Fibroblast of lung (primary cell): Measurements from ENCODE around the gene RHBDF2. TPM values are rescaled to one million over a fixed set of nuclear protein-coding genes. Genes with fewer than 3 reads are reported as not detected.

Experiments
- DNase-seq, 2 donors: peaks; one replicate each; pipeline versions ENCODE4 v3.0.0 to v3.0.0-alpha.2; 2010; ENCODE audit warnings: low read depth in 2 of 2
- H2AFZ ChIP-seq: 2 replicates; pipeline ENCODE4 v1.5.1; 2012; ENCODE audit warnings: low read length, control low read depth, inconsistent platforms
- H3K27ac ChIP-seq: 2 replicates; pipeline ENCODE4 v1.5.1; 2011; ENCODE audit warnings: low read length, control low read depth; ENCODE audit not compliant: insufficient read depth
- H3K27me3 ChIP-seq: 2 replicates; pipeline ENCODE4 v1.5.1; 2011; ENCODE audit warnings: mild to moderate bottlenecking, low read length; ENCODE audit not compliant: control insufficient read depth, insufficient read depth
- H3K36me3 ChIP-seq: 2 replicates; pipeline ENCODE4 v1.5.1; 2011; ENCODE audit warnings: low read length; ENCODE audit not compliant: control insufficient read depth, insufficient read depth
- H3K4me1 ChIP-seq: 2 replicates; pipeline ENCODE4 v1.5.1; 2011; ENCODE audit warnings: low read length; ENCODE audit not compliant: control insufficient read depth, insufficient read depth; ENCODE audit errors: extremely low read depth
- H3K4me2 ChIP-seq: 2 replicates; pipeline ENCODE4 v1.5.1; 2011; ENCODE audit warnings: low read length, control low read depth; ENCODE audit not compliant: insufficient read depth; ENCODE audit errors: extremely low read depth
- H3K4me3 ChIP-seq, 4 experiments: fragments of 200-600 bp in 1 of 4; sonication (generic) in 1 of 4; replicated peaks in 1 of 4; 2 replicates each; pipeline ENCODE4 v1.5.1; 2011 to 2016; ENCODE audit warnings: low read length in 4 of 4, low read depth in 3 of 4, mild to moderate bottlenecking in 3 of 4, control low read depth in 2 of 4, inconsistent platforms in 1 of 4, mixed read lengths in 1 of 4; ENCODE audit not compliant: insufficient read depth in 1 of 4; ENCODE audit errors: control extremely low read depth in 1 of 4
- H3K79me2 ChIP-seq: 2 replicates; pipeline ENCODE4 v1.5.1; 2012; ENCODE audit warnings: mild to moderate bottlenecking, low read length, inconsistent platforms; ENCODE audit not compliant: control insufficient read depth, insufficient read depth
- H3K9ac ChIP-seq: 2 replicates; pipeline ENCODE4 v1.5.1; 2011; ENCODE audit warnings: mild to moderate bottlenecking, low read length, control low read depth; ENCODE audit not compliant: insufficient read depth
- H3K9me3 ChIP-seq: 2 replicates; pipeline ENCODE4 v1.5.1; 2012; ENCODE audit warnings: low read depth, low read length; ENCODE audit not compliant: control insufficient read depth, insufficient read depth
- H4K20me1 ChIP-seq: 2 replicates; pipeline ENCODE4 v1.5.1; 2011; ENCODE audit warnings: low read length; ENCODE audit not compliant: control insufficient read depth, insufficient read depth; ENCODE audit errors: extremely low read depth
- EZH2 ChIP-seq: IDR thresholded peaks from 2 replicates; pipeline ENCODE4 v1.5.1; 2012; ENCODE audit warnings: low read length, control low read depth, mild to moderate bottlenecking; ENCODE audit errors: missing control alignments
- polyA plus RNA-seq, 2 donors: library from polyadenylated mRNA; depleted of rRNA in 1 of 2; stranded (reverse) in 1 of 2; unstranded in 1 of 2; fragments of >200 nt; gene quantifications; 2 replicates each; pipeline ENCODE4 v1.2.1, GENCODE V29; 2011 to 2012; ENCODE audit warnings: missing spikeins in 1 of 2
- total RNA-seq: library from RNA; depleted of rRNA; stranded (reverse); fragments of >200 nt; gene quantifications from 2 replicates; pipeline ENCODE4 v1.2.1, GENCODE V29; 2014
- TF ChIP-seq, protein P1 (sequence below), 2 donors: IDR thresholded peaks in 1 of 2; conservative IDR thresholded peaks in 1 of 2; 1 replicate in 1 of 2; 2 replicates in 1 of 2; pipeline ENCODE4 v1.5.1; 2011 to 2012; ENCODE audit warnings: low read length in 2 of 2, control low read depth in 1 of 2, inconsistent platforms in 1 of 2, low read depth in 1 of 2, mild to moderate bottlenecking in 1 of 2

The RHBDF2 gene
- total and polyA plus RNA-seq, 2 donors (not counting 1 experiment from before 2014, with no cell fraction given) = 0.94 to 5.1 TPM

DNA sequence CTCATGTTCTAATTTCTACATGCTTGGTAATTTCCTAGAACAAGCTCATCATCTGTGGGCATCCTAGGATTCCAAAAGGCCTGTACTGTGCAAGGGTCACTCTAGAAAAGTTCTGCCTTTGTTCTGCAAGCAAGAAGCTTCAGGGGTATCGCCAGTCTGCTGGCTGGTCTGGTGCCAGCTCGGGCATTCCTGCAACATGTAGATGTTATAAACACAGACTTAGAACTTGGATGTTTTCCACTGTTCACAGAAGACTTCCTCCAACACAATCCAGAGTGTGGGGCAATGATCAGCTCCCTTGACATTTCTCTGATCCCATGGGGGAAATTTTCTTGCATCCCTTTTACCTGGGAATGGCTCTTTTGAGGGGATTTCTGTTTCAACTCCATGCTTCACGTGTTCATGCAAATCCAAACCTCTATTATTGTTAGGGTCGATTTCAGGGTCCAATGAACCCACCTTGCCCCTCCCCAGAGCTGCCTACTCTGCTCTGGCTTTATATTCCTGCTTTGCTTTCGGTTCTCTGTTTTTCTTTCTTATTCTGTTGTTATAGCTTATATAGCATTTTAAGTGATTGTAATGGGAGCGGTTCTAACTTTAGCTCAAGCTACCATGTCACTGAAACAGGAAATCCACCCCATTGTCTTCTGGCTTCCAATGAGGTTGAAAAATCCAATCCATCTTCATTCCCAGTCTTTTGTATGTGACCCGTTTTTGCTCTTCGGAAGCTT is 73.6 kb downstream of the RHBDF2 start:
- Histone ChIP-seq H4K20me1 (peaks cover 3% of the 10 kb centered on the region), H3K27me3 (no peaks in the 10 kb centered on the region), H3K9ac (no peak overlapping the region), H3K4me3 (no peak overlapping the region), H3K4me1 (peaks cover 4% of the 10 kb centered on the region), H3K4me2 (no peak overlapping the region), H3K27ac (no peak overlapping the region), H2AFZ (no peak overlapping the region), H3K9me3 (no peaks in the 10 kb centered on the region), H3K36me3 (no peaks in the 10 kb centered on the region), H3K79me2 (peaks cover 4% of the 10 kb centered on the region)
- DNase-seq = peak; percentile 60 to 76
- TF ChIP-seq EZH2 = no peak
- TF ChIP-seq, protein P1, sequence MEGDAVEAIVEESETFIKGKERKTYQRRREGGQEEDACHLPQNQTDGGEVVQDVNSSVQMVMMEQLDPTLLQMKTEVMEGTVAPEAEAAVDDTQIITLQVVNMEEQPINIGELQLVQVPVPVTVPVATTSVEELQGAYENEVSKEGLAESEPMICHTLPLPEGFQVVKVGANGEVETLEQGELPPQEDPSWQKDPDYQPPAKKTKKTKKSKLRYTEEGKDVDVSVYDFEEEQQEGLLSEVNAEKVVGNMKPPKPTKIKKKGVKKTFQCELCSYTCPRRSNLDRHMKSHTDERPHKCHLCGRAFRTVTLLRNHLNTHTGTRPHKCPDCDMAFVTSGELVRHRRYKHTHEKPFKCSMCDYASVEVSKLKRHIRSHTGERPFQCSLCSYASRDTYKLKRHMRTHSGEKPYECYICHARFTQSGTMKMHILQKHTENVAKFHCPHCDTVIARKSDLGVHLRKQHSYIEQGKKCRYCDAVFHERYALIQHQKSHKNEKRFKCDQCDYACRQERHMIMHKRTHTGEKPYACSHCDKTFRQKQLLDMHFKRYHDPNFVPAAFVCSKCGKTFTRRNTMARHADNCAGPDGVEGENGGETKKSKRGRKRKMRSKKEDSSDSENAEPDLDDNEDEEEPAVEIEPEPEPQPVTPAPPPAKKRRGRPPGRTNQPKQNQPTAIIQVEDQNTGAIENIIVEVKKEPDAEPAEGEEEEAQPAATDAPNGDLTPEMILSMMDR (conservative IDR thresholded peaks at IDR 0.05 in 1 of 2, IDR thresholded peaks at IDR 0.05 in 1 of 2; ENCODE audit: low read depth in 1 of 2, low read length in 2 of 2) = no peak

- no peak for DNase-seq
- no peaks in the 10 kb centered on the region for H3K36me3 ChIP-seq
- H3K4me2 ChIP-seq = no peak overlapping the region
- H3K79me2 ChIP-seq = no peaks in the 10 kb centered on the region
- no peaks in the 10 kb centered on the region for H4K20me1 ChIP-seq
- no peak overlapping the region for H3K9ac ChIP-seq
- H3K27ac ChIP-seq = no peak overlapping the region
- H2AFZ ChIP-seq = no peak overlapping the region
- peaks cover 4% of the 10 kb centered on the region for H3K4me1 ChIP-seq
- no peaks in the 10 kb centered on the region for H3K27me3 ChIP-seq
- TF ChIP-seq, protein P1 (conservative IDR thresholded peaks at IDR 0.05 in 1 of 2, IDR thresholded peaks at IDR 0.05 in 1 of 2; ENCODE audit: low read depth in 1 of 2, low read length in 2 of 2) = no peak
- no peak for TF ChIP-seq EZH2
- no peaks in the 10 kb centered on the region for H3K9me3 ChIP-seq
- H3K4me3 ChIP-seq = no peak overlapping the region
These were observed 74.4 kb downstream of the RHBDF2 start for GRCh38 chr17:76426853-76427252.

GRCh38 chr17:76422860-76423259 is 78.4 kb downstream of the RHBDF2 start:
- no peak for TF ChIP-seq EZH2
- TF ChIP-seq, protein P1 (conservative IDR thresholded peaks at IDR 0.05 in 1 of 2, IDR thresholded peaks at IDR 0.05 in 1 of 2; ENCODE audit: low read depth in 1 of 2, low read length in 2 of 2) = no peak
- H4K20me1 ChIP-seq = no peaks in the 10 kb centered on the region
- H3K4me2 ChIP-seq = no peak overlapping the region
- H3K27ac ChIP-seq = no peak overlapping the region
- H3K9ac ChIP-seq = no peak overlapping the region
- H3K27me3 ChIP-seq = no peaks in the 10 kb centered on the region
- H3K9me3 ChIP-seq = no peaks in the 10 kb centered on the region
- no peaks in the 10 kb centered on the region for H3K79me2 ChIP-seq
- H2AFZ ChIP-seq = no peak overlapping the region
- H3K36me3 ChIP-seq = no peaks in the 10 kb centered on the region
- no peak for DNase-seq
- no peak overlapping the region for H3K4me3 ChIP-seq
- peaks cover 2% of the 10 kb centered on the region for H3K4me1 ChIP-seq
